Vagina (tissue), 2 donors: ENCODE measurements around the gene FAM181A. TPM values are rescaled to one million over a fixed set of nuclear protein-coding genes. Genes with fewer than 3 reads are reported as not detected.

ENCODE experiments used
- DNase-seq, 2 donors: peaks; one replicate each; pipeline ENCODE4 v3.0.0-alpha.2; 2017; ENCODE audit errors: extremely low spot score in 2 of 2
- H3K27ac ChIP-seq: fragments of 200-600 bp; sonication (generic); one replicate; pipeline ENCODE4 v1.5.1; 2019
- H3K27me3 ChIP-seq: fragments of 200-600 bp; sonication (generic); one replicate; pipeline ENCODE4 v1.5.1; 2019
- H3K36me3 ChIP-seq, 2 donors: fragments of 200-600 bp; sonication (generic); one replicate each; pipeline ENCODE4 v1.5.1; 2017 to 2019
- H3K4me1 ChIP-seq: fragments of 200-600 bp; sonication (generic); one replicate; pipeline ENCODE4 v1.5.1; 2019
- H3K4me3 ChIP-seq, 2 donors: fragments of 200-600 bp; sonication (generic); 1 replicate in 1 of 2; 2 replicates in 1 of 2; pipeline ENCODE4 v1.5.1; 2016 to 2019
- H3K9me3 ChIP-seq: fragments of 200-600 bp; sonication (generic); one replicate; pipeline ENCODE4 v1.5.1; 2019
- POLR2A ChIP-seq, 2 donors: fragments of 450-650 bp; IDR thresholded peaks; one replicate each; pipeline ENCODE4 v1.6.1; 2017; ENCODE audit warnings: antibody characterized with exemption in 2 of 2, mild to moderate bottlenecking in 2 of 2, moderate library complexity in 2 of 2
- POLR2AphosphoS5 ChIP-seq, 2 donors: sonication (generic); formaldehyde crosslinking; IDR thresholded peaks; one replicate each; pipeline ENCODE4 v1.9.0; 2017; ENCODE audit warnings: antibody characterized with exemption in 2 of 2, mild to moderate bottlenecking in 2 of 2, low read depth in 1 of 2; ENCODE audit not compliant: insufficient read depth in 1 of 2
- intact Hi-C: fragments of 100-400 bp; cut with DNase I; formaldehyde crosslinking; loops from one replicate; pipeline ENCODE4 v1.15.1; 2023
- total RNA-seq: library from RNA; depleted of rRNA; stranded (reverse); fragments of >200 nt; gene quantifications from one replicate; pipeline ENCODE4 v1.2.3, GENCODE V29; 2016
- TF ChIP-seq, protein P1 (sequence below), 3 experiments: fragments of 450-650 bp in 2 of 3; fragments of 200-600 bp in 1 of 3; sonication (generic) in 1 of 3; IDR thresholded peaks; one replicate each; pipeline ENCODE4 v1.5.1; 2017 to 2019; ENCODE audit warnings: antibody characterized with exemption in 3 of 3, mild to moderate bottlenecking in 2 of 3, moderate library complexity in 2 of 3

The FAM181A gene
- total RNA-seq, 1 donor from 2014 or later = not detected

DNA sequence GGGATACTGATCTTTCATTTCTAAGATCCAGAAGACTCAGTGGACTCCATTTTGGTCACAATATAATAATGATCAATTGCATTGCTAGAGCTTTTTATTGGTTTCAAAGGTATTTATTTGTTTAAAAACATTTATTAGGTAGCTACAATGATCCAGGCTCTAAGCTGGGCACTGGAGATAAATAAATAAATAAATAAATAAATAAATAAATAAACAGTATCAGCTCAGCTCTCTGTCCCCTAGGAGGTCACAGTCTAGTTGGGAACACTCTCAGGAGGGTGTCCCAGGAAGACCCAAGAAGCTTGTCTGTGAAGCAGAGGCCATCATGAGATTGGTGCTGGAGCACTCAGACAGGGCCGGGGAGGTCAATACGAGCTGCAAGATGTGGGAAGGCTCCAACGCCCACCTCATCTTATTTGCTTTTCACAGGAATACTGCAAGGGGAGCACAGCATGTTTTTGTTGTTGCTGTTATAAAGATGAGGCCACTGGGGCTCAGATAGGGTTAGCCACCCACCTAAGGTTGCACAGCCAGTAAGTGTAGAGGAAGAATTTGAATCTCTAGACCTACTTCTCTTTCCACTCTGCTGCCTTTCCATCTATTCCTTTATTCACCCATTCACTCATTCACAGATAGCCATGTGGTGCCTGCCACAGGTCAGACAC is 33.8 kb downstream of the FAM181A start:
- Histone ChIP-seq H3K9me3 (no peaks in the 10 kb centered on the region), H3K27ac (no peak overlapping the region), H3K4me3 (no peak overlapping the region), H3K4me1 (peaks cover 21% of the 10 kb centered on the region), H3K36me3 (no peaks in the 10 kb centered on the region), H3K27me3 (no peaks in the 10 kb centered on the region)
- TF ChIP-seq, protein P1, sequence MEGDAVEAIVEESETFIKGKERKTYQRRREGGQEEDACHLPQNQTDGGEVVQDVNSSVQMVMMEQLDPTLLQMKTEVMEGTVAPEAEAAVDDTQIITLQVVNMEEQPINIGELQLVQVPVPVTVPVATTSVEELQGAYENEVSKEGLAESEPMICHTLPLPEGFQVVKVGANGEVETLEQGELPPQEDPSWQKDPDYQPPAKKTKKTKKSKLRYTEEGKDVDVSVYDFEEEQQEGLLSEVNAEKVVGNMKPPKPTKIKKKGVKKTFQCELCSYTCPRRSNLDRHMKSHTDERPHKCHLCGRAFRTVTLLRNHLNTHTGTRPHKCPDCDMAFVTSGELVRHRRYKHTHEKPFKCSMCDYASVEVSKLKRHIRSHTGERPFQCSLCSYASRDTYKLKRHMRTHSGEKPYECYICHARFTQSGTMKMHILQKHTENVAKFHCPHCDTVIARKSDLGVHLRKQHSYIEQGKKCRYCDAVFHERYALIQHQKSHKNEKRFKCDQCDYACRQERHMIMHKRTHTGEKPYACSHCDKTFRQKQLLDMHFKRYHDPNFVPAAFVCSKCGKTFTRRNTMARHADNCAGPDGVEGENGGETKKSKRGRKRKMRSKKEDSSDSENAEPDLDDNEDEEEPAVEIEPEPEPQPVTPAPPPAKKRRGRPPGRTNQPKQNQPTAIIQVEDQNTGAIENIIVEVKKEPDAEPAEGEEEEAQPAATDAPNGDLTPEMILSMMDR (IDR thresholded peaks at IDR 0.05) = no peak
- TF ChIP-seq POLR2A (IDR thresholded peaks at IDR 0.05) (no peak), POLR2AphosphoS5 (IDR thresholded peaks at IDR 0.05; ENCODE audit: insufficient read depth in 1 of 2, low read depth in 1 of 2) (no peak)
- intact Hi-C loops = no loop called here
- DNase-seq = no peak

DNA sequence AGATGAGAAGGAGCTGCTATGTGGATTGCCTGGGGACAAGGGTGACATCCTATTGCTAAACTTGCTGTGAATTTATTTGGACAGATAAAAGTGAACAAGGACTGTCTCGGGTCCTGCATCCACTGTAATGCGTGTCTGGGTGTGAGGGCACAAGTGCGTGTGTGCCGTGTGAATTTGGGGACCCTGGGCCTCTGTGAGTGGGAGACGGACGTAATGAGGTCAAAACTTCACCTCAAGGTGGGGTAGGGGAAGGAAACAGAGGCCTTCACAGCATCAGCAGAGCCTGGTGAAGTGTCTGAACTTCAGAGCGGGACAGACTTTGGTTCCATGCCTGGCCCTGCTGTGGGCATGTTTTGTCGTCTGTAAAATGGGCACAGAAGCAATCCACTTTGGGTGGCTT is 34.5 kb downstream of the FAM181A start:
- TF ChIP-seq, protein P1 (IDR thresholded peaks at IDR 0.05) = no peak
- no peak for TF ChIP-seq POLR2A (IDR thresholded peaks at IDR 0.05)
- TF ChIP-seq POLR2AphosphoS5 (IDR thresholded peaks at IDR 0.05; ENCODE audit: insufficient read depth in 1 of 2, low read depth in 1 of 2) = no peak
- peaks cover 23% of the 10 kb centered on the region for H3K4me1 ChIP-seq
- no peak for DNase-seq
- H3K36me3 ChIP-seq = no peaks in the 10 kb centered on the region
- intact Hi-C loops = no loop called here
- no peaks in the 10 kb centered on the region for H3K27me3 ChIP-seq
- no peak overlapping the region for H3K27ac ChIP-seq
- no peak overlapping the region for H3K4me3 ChIP-seq
- H3K9me3 ChIP-seq = no peaks in the 10 kb centered on the region

DNA sequence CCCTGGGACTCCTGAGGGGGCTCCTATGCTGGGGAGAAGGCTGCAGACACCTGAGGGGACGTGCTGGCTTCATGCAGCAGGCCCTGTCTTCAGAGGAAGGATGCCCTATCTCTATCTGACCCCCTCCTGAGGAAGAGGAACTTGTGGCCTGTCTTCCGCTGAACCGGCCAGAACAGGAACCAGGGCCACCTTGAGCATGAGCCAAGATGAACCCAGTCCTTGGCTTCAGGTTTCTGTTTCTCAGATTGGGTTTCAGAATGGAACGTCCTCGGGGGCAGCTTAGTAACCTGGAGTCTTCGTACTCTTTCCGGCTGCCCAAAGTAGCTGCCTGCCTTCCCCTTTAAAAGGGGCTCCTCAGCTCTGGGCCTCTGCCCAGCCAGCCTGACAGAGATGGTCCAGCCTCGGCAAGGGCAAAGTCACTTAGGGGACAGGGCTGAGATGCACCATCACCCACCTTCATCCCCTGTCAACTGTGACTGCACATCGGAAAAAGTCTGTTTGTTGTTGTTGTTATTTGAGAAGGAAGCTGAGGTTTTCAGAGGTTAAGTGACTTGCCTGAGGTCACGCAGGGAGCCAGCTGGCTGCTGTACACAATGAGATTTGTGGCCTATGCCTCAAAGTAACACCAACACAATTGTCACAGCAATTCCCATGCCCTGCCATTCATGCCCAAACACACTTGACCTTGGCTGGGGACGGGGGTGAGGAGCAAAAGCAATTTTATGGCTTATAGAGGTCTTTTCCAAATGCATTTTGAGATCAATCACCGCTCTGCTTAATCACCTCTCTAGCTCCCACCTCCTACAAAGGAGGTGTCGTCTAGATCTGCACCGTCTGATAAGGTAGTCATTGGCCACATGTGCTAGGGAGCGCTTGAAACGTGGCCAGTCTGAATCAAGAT is 35.8 kb downstream of the FAM181A start:
- peaks cover 34% of the 10 kb centered on the region for H3K4me1 ChIP-seq
- intact Hi-C loops = no loop called here
- no peaks in the 10 kb centered on the region for H3K36me3 ChIP-seq
- peak overlapping the region; percentile 32 for H3K27ac ChIP-seq
- TF ChIP-seq POLR2A (IDR thresholded peaks at IDR 0.05) (no peak), POLR2AphosphoS5 (IDR thresholded peaks at IDR 0.05; ENCODE audit: insufficient read depth in 1 of 2, low read depth in 1 of 2) (peak in 1 of 2 donors; percentile 49)
- no peak overlapping the region for H3K4me3 ChIP-seq
- H3K27me3 ChIP-seq = no peaks in the 10 kb centered on the region
- H3K9me3 ChIP-seq = no peaks in the 10 kb centered on the region
- DNase-seq = no peak

DNA sequence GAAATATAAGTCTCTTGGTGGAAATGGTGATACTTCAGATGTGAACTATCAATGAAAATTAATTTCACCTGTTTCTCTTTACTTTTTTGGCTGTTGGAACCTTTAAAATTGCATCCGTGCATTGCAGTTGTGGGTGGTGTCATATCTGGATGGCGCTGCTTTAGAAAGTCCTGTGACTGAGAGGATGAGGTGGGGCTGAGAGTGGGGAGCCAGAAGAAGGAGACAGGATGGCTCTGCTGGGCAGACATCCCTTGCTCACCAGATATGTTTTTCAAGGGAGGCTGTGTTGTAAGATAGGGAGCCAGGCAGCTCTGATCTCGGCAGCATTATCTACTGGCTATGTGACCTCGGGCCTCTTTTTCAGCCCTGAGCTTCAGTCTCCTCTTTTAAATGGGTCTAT is 36.5 kb downstream of the FAM181A start:
- Histone ChIP-seq H3K27me3 (no peaks in the 10 kb centered on the region), H3K9me3 (no peaks in the 10 kb centered on the region), H3K4me1 (peaks cover 33% of the 10 kb centered on the region), H3K36me3 (no peaks in the 10 kb centered on the region), H3K4me3 (no peak overlapping the region), H3K27ac (no peak overlapping the region)
- TF ChIP-seq POLR2A (IDR thresholded peaks at IDR 0.05) (no peak), POLR2AphosphoS5 (IDR thresholded peaks at IDR 0.05; ENCODE audit: insufficient read depth in 1 of 2, low read depth in 1 of 2) (no peak)
- TF ChIP-seq, protein P1 (IDR thresholded peaks at IDR 0.05) = no peak
- DNase-seq = no peak
- intact Hi-C loops = no loop called here

DNA sequence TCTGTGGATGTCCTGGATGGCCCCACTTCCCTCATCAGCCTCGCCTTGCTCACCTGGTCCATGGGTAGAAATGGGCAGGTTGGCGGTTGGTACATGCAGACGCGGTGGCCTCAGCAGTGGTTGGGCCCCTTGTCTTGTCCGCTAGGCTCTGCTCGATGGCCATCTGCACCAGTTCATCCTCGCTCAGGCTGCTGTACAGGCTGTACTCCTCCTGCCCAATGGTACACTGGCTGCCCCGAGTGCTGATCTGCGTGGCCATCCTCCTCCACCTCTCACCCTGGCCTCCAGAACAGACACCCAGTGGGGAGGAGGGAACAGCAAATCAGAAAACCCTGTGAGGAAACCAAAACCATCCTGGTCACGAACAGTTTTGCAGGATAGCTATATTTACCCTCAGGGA is 37.1 kb downstream of the FAM181A start:
- DNase-seq = no peak
- intact Hi-C loops = no loop called here
- Histone ChIP-seq H3K27ac (no peak overlapping the region), H3K9me3 (no peaks in the 10 kb centered on the region), H3K4me1 (peaks cover 28% of the 10 kb centered on the region), H3K27me3 (no peaks in the 10 kb centered on the region), H3K36me3 (no peaks in the 10 kb centered on the region), H3K4me3 (no peak overlapping the region)
- TF ChIP-seq, protein P1 (IDR thresholded peaks at IDR 0.05) = no peak
- no peak for TF ChIP-seq POLR2A (IDR thresholded peaks at IDR 0.05)
- TF ChIP-seq POLR2AphosphoS5 (IDR thresholded peaks at IDR 0.05; ENCODE audit: insufficient read depth in 1 of 2, low read depth in 1 of 2) = no peak
